BLaER1 treated with 17β-estradiol and CSF1 and Interleukin-3, amounts not matched to agents 10 nM and 100 nM (cell line): ENCODE results near the gene NDUFAF2.
"Not testable (repeated sequence)": the region's sequence is repeated elsewhere in the genome, so short reads cannot be mapped to it uniquely, and the experiment has no call there.

Experiments used
- H3K27ac ChIP-seq, 11 experiments: shearing (Covaris generic); formaldehyde crosslinking; 2 replicates each; pipeline ENCODE4 v1.8.1; 2022
- H3K27me3 ChIP-seq, 11 experiments: shearing (Covaris generic); formaldehyde crosslinking; 2 replicates each; pipeline ENCODE4 v1.8.1; 2022
- H3K36me3 ChIP-seq, 11 experiments: shearing (Covaris generic); formaldehyde crosslinking; 2 replicates each; pipeline ENCODE4 v1.8.1; 2022
- H3K4me1 ChIP-seq, 10 experiments: shearing (Covaris generic); formaldehyde crosslinking; 2 replicates each; pipeline ENCODE4 v1.8.1; 2022
- H3K4me2 ChIP-seq, 11 experiments: shearing (Covaris generic); formaldehyde crosslinking; 2 replicates each; pipeline ENCODE4 v1.8.1; 2022
- H3K4me3 ChIP-seq, 10 experiments: shearing (Covaris generic); formaldehyde crosslinking; 2 replicates each; pipeline ENCODE4 v1.8.1; 2022
- H3K9ac ChIP-seq, 11 experiments: shearing (Covaris generic); formaldehyde crosslinking; 2 replicates each; pipeline ENCODE4 v1.8.1; 2022
- H3K9me3 ChIP-seq, 11 experiments: shearing (Covaris generic); formaldehyde crosslinking; replicated peaks in 1 of 11; 2 replicates each; pipeline ENCODE4 v1.8.1; 2022
- H4K20me1 ChIP-seq, 11 experiments: shearing (Covaris generic); formaldehyde crosslinking; 2 replicates each; pipeline ENCODE4 v1.8.1; 2022
- Cebpa-rat ChIP-seq, 11 experiments: shearing (Covaris generic); IDR thresholded peaks; 2 replicates each; pipeline ENCODE4 v1.8.1; 2022

Gene NDUFAF2

DNA sequence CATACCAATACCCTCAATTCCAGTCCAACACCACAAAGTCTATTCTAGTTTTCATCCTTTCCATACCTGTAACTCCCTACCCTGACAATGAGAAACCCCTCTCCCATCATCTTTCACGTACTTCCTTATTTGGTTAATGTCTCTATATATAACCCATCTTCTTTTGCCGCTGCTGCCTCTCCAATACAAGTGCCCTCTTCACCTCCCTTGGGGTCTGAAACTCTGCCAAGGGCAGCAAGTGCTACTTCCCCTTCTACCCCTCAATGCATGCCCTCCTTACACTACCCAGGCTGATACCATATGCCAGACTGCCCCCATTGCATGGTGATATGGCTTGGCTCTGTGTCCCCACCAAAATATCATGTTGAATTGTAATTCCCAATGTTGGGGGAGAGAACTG, 241.6 kb downstream of the NDUFAF2 start:
- no peak for TF ChIP-seq Cebpa-rat (IDR thresholded peaks at IDR 0.05)
- H3K36me3 ChIP-seq, result no peaks in the 10 kb centered on the region
- H3K9me3 ChIP-seq, result peaks cover 4 to 28% (median 17%) of the 10 kb centered on the region in 11 experiments; a peak in 18 of 22 replicates
- no peak overlapping the region for H3K9ac ChIP-seq
- H3K27me3 ChIP-seq, result no peaks in the 10 kb centered on the region
- H3K27ac ChIP-seq, result no peak overlapping the region
- H3K4me3 ChIP-seq, result no peak overlapping the region
- H3K4me1 ChIP-seq, result peaks cover 7 to 26% (median 13%) of the 10 kb centered on the region in 10 experiments; a peak in 19 of 20 replicates
- H4K20me1 ChIP-seq, result no peaks in the 10 kb centered on the region
- peak overlapping the region in 9 of 11 experiments; percentile 17 to 54 (median 35); a peak in 16 of 22 replicates for H3K4me2 ChIP-seq

DNA sequence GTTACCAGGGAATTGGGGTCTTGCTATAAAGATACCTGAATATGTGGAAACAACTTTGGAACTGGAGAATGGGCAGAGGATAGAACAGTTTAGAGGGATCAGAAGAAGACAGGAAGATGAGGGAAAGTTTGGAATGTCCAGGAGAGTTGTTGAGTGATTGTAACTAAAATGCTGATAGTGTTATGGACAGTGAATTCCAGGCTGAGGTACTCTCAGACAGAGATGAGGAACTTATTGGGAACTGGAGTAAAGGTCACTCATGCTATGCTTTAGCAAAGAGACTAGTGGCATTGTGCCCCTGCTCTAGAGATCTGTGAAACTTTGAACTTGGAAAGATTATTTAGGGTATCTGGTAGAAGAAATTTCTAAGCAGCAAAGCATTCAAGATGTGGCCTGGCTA, 242.3 kb downstream of the NDUFAF2 start:
- not testable (repeated sequence) for H3K36me3 ChIP-seq, H4K20me1 ChIP-seq, H3K9ac ChIP-seq, H3K4me3 ChIP-seq, H3K27me3 ChIP-seq, H3K27ac ChIP-seq
- peaks cover 9 to 35% (median 24%) of the 10 kb centered on the region in 11 experiments; a peak in 21 of 22 replicates for H3K9me3 ChIP-seq
- peaks cover 7 to 20% (median 12%) of the 10 kb centered on the region in 10 experiments; a peak in 19 of 20 replicates for H3K4me1 ChIP-seq
- H3K4me2 ChIP-seq, result peak overlapping the region in 7 of 11 experiments; percentile 19 to 54 (median 35); a peak in 10 of 22 replicates

DNA sequence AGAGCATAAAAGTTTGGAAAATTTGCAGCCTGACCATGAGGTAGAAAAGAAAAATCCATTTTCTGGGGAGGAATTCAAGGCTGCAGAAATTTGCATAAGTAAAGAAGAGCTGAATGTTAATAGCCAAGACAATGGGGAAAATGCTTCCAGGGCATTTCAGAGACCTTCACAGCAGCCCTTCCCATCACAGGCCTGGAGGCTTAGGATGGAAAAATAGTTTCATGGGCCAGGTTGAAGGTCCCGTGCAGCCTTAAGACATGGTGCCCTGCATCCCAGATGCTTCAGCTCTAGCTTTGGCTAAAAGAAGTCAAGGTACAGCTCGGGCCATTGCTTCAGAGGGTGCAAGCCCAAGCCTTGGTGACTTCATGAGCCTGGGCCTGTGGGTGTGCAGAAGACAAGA, 242.8 kb downstream of the NDUFAF2 start:
- H3K9ac ChIP-seq, H3K27ac ChIP-seq, H3K36me3 ChIP-seq, H4K20me1 ChIP-seq, H3K27me3 ChIP-seq, H3K4me3 ChIP-seq: not testable (repeated sequence)
- Histone ChIP-seq H3K9me3 (peaks cover 9 to 40% (median 25%) of the 10 kb centered on the region in 11 experiments; a peak in 21 of 22 replicates), H3K4me2 (peak overlapping the region in 2 of 11 experiments; percentile 19 to 30; a peak in 4 of 22 replicates), H3K4me1 (peaks cover 7 to 16% (median 10%) of the 10 kb centered on the region in 10 experiments; a peak in 18 of 20 replicates)

DNA sequence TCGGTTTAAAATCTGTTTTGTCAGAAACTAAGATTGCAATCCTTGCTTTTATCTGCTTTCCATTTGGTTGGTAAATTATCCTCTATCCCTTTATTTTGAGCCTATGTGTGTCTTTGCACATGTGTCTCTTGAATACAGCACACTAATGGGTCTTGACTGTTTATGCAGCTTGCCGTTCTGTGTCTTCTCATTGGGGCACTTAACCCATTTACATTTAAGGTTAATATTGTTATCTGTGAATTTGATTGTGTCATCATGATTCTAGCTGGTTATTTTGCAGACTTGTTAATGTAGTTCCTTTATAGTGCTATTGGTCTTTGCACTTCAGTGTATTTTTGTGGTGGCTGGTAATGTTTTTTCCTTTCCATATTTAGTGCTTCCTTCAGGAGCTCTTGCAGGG, 253.6 kb downstream of the NDUFAF2 start:
- no peak overlapping the region for H3K4me3 ChIP-seq
- H3K4me1 ChIP-seq, result peaks cover 12 to 22% (median 18%) of the 10 kb centered on the region in 10 experiments
- H3K36me3 ChIP-seq, result no peaks in the 10 kb centered on the region
- peaks cover 16 to 30% (median 24%) of the 10 kb centered on the region in 11 experiments for H3K9me3 ChIP-seq
- no peak overlapping the region for H3K4me2 ChIP-seq
- peaks cover 0 to 4% (median 0%) of the 10 kb centered on the region in 11 experiments; a peak in 1 of 22 replicates for H4K20me1 ChIP-seq
- H3K27ac ChIP-seq, result no peak overlapping the region
- H3K9ac ChIP-seq, result no peak overlapping the region
- H3K27me3 ChIP-seq, result no peaks in the 10 kb centered on the region
- no peak for TF ChIP-seq Cebpa-rat (IDR thresholded peaks at IDR 0.05)

DNA sequence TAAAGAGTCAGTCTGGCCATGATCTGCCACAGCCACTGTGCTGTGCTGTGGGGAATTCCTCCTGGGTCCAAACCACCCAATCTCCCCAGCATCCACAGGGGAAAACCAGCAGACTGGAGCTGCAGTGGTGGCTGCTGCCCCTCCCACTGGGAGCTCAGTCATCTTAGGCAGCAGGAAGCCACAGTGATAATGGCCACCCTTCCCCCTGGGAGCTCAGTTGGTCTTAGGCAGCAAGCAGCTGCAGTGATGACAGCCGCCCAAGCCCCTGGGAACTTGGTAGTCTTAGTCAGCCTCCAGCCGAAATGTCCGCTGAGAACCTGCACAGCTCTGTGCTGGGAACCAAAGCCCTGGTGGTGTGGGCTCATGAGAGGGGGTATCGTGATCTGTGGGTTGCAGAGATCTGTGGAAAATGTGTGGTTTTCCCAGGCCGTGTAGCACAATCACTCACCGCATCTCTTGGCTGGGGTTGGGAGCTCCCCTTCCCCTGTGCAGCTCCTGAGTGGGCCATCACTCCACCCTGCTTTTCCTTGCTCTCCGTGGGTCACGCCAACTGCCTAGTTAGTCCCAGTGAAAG, 255.7 kb downstream of the NDUFAF2 start:
- H3K36me3 ChIP-seq, result no peaks in the 10 kb centered on the region
- TF ChIP-seq Cebpa-rat (IDR thresholded peaks at IDR 0.05), result peak in 1 of 11 experiments; percentile 35; a peak in 1 of 22 replicates
- H3K27me3 ChIP-seq, result no peaks in the 10 kb centered on the region
- H3K4me1 ChIP-seq, result peaks cover 12 to 22% (median 18%) of the 10 kb centered on the region in 10 experiments
- peaks cover 0 to 4% (median 0%) of the 10 kb centered on the region in 11 experiments; a peak in 1 of 22 replicates for H4K20me1 ChIP-seq
- H3K27ac ChIP-seq, result peak overlapping the region in 9 of 11 experiments; percentile 4 to 73 (median 55); a peak in 18 of 22 replicates
- H3K9ac ChIP-seq, result peak overlapping the region in 7 of 11 experiments; percentile 31 to 67 (median 48); a peak in 12 of 22 replicates
- peak overlapping the region; percentile 72 to 93 (median 86) for H3K4me2 ChIP-seq
- H3K4me3 ChIP-seq, result peak overlapping the region in 5 of 10 experiments; percentile 1 to 41 (median 26); a peak in 5 of 20 replicates
- peaks cover 27 to 36% (median 30%) of the 10 kb centered on the region in 11 experiments for H3K9me3 ChIP-seq

DNA sequence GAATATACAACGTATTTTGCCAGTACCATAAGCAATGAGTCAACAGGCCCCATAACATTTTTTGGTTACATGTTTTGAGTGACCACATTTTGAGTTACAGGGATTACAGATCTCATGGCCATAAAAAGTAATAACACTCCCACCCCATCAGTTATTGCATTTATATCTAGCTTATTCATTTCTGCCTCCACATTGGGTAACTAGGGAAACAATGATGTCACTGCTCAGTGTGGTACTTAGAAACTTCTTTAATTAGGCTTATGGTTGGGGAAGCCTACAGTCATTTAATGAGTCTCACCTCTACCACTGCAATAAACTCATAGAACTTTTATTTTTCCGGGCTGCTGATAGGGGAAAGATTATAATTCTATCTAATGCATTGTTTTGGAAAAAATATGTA, 257.2 kb downstream of the NDUFAF2 start:
- Histone ChIP-seq H3K27me3 (no peaks in the 10 kb centered on the region), H3K9me3 (peaks cover 37 to 52% (median 43%) of the 10 kb centered on the region in 11 experiments), H3K4me3 (no peak overlapping the region), H3K27ac (no peak overlapping the region), H4K20me1 (peaks cover 0 to 4% (median 0%) of the 10 kb centered on the region in 11 experiments; a peak in 1 of 22 replicates), H3K4me2 (no peak overlapping the region), H3K36me3 (no peaks in the 10 kb centered on the region), H3K9ac (no peak overlapping the region), H3K4me1 (peaks cover 12 to 22% (median 18%) of the 10 kb centered on the region in 10 experiments)
- TF ChIP-seq Cebpa-rat (IDR thresholded peaks at IDR 0.05), result no peak
